Lower lobe of right lung (tissue), 2 donors: ENCODE results near the gene CNPY3. TPM values are rescaled to one million over a fixed set of nuclear protein-coding genes. Genes with fewer than 3 reads are reported as not detected.
A peak's percentile ranks its signal among the peaks of the same experiment; 100 is the strongest.

ENCODE experiments used
- ATAC-seq, 2 donors: fragments of 200-7000 bp; cut with Tn5 transposase; one replicate each; pipeline ENCODE4 v1.9.1; 2020 to 2022; ENCODE audit warnings: mild to moderate bottlenecking in 2 of 2, moderate library complexity in 2 of 2
- DNase-seq: peaks from one replicate; pipeline ENCODE4 v3.0.0-alpha.2; 2020
- H3K27ac ChIP-seq: fragments of 200-600 bp; one replicate; pipeline ENCODE4 v1.8.0; 2022
- H3K27me3 ChIP-seq: fragments of 200-600 bp; one replicate; pipeline ENCODE4 v1.8.0; 2022; ENCODE audit warnings: low read depth
- H3K36me3 ChIP-seq: fragments of 200-600 bp; one replicate; pipeline ENCODE4 v1.8.0; 2022; ENCODE audit warnings: mild to moderate bottlenecking
- H3K4me1 ChIP-seq: fragments of 200-600 bp; one replicate; pipeline ENCODE4 v1.8.0; 2022
- H3K4me3 ChIP-seq: fragments of 200-600 bp; one replicate; pipeline ENCODE4 v1.8.0; 2022; ENCODE audit warnings: mild to moderate bottlenecking
- H3K9me3 ChIP-seq: fragments of 200-600 bp; one replicate; pipeline ENCODE4 v1.8.0; 2022
- CTCF ChIP-seq: fragments of 200-600 bp; IDR thresholded peaks from one replicate; pipeline ENCODE4 v1.8.0; 2022; ENCODE audit warnings: antibody characterized with exemption, mild to moderate bottlenecking
- intact Hi-C: fragments of 100-400 bp; cut with DNase I; formaldehyde crosslinking; loops from one replicate; pipeline ENCODE4 v1.11.0; 2022
- total RNA-seq: library from RNA; stranded (reverse); fragmentation: NEBNext Ultra II Directional; extraction: Animal tissue kit (Norgen Biotek cat#: 25700); gene quantifications from one replicate; pipeline ENCODE4 v1.2.1, GENCODE V29; 2021
- donor health status: DM: no; HTN: yes; CAD: no; lungs with severe emphysema.

Gene CNPY3
- total RNA-seq, 1 donor from 2014 or later = 84.0 TPM

GRCh38 chr6:42978839-42979522, 49.7 kb downstream of the CNPY3 start, which contains the start of gene PEX6:
Gene PEX6 (minus strand): TSS chr6:42979181. CDS start chr6:42979150, 31 bp downstream.
- intact Hi-C loops = no loop called here
- peak within 1 kb of the TSS; percentile 88 for H3K4me3 ChIP-seq
- DNase-seq (peak; percentile 97), ATAC-seq (peak; percentile 97 to 98)
- no peaks in the 10 kb centered on the region for H3K27me3 ChIP-seq
- no peaks in the 10 kb centered on the region for H3K36me3 ChIP-seq
- peak within 1 kb of the TSS; percentile 92 for H3K27ac ChIP-seq
- no peaks in the 10 kb centered on the region for H3K9me3 ChIP-seq
- peaks cover 28% of the 10 kb centered on the region for H3K4me1 ChIP-seq
- TF ChIP-seq CTCF = no peak

- ATAC-seq = peak in 1 of 2 donors; percentile 4
- intact Hi-C loops = no loop called here
These were observed 50.4 kb downstream of the CNPY3 start for GRCh38 chr6:42979523-42980177.

DNA sequence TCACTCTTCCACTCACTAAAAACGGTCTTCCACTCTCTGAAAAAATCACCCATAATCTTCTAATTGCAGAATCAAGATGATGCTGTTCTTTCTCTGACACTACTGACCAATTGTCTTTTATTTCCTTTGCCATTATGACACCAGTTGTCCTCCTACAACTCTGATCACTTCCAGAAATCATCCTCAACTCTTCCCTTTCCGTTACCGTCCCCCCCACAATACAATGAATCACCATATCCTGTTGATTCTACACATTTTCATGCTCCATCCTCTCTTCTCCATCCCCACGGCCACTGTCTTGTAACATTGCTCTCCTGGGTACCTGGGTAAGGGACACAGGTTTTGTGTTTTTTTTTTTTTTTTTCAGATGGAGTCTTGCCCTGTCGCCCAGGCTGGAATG, 52.6 kb downstream of the CNPY3 start:
- Histone ChIP-seq H3K27ac (no peak overlapping the region), H3K27me3 (no peaks in the 10 kb centered on the region), H3K9me3 (no peaks in the 10 kb centered on the region), H3K4me1 (peaks cover 47% of the 10 kb centered on the region), H3K36me3 (no peaks in the 10 kb centered on the region), H3K4me3 (no peak overlapping the region)
- TF ChIP-seq CTCF = no peak
- intact Hi-C loops = no loop called here
- no peak for ATAC-seq
- DNase-seq = no peak

More at GRCh38 chr6:42979523-42980177, 50.4 kb downstream of the CNPY3 start:
- Histone ChIP-seq H3K27me3 (no peaks in the 10 kb centered on the region), H3K4me1 (peaks cover 28% of the 10 kb centered on the region), H3K36me3 (no peaks in the 10 kb centered on the region), H3K4me3 (peak overlapping the region; percentile 88), H3K27ac (peak overlapping the region; percentile 92), H3K9me3 (no peaks in the 10 kb centered on the region)
- TF ChIP-seq CTCF = no peak
- no peak for DNase-seq

DNA sequence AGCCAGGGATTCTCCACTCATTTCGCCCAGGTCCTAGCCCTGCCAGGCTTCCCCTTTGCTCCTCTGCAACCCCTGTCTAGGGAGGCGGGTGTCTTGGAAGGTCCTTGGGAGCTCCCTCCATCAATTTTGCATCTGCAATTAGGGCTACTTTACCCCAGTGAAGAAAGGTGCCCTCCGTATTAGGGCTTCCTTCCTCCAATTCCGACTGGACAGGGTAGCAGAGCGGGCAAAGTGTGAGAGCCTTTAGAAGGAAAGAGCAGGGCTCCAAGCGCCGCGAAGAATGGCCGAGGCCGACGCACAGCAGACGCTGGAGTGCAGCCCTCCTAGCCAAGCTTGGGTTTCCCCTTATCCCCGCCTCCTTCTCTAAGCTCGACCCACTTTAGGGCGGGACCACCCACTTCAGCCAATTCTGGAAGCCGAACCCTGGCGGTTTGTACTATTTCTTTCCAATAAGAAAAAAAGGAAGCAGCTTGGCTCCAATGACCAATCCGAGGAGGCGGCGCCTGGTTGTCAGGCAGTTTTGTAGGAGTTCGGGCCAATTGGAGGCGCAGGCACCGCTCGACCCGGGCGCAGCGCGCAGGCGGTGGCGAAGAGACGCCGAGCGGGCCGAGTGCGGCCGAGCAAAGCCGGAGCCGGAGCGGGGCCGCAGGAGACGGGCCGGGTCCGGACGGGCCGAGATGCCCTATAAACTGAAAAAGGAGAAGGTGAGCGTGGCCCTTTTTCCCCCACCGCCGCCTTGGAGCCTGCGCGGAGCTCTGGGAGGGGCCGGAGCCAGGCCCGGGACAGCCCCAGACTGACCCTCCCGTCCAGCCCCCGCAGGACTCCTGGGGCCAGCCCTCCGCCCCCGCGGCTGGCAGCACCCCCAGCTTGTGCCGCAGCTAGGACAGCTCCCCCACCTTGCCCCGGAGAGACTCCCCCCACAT, 55.0 kb downstream of the CNPY3 start, which contains the start of gene PPP2R5D:
PPP2R5D (plus strand) TSS at position 570 of the 923 bp plus-strand sequence; CDS start at position 678, 108 bp downstream.
- Histone ChIP-seq H3K4me3 (peak within 1 kb of the TSS; percentile 94), H3K27ac (peak within 1 kb of the TSS; percentile 84), H3K9me3 (no peaks in the 10 kb centered on the region), H3K27me3 (no peaks in the 10 kb centered on the region), H3K4me1 (peaks cover 50% of the 10 kb centered on the region), H3K36me3 (peaks cover 8% of the 10 kb centered on the region)
- ATAC-seq (peak; percentile 97 to 98), DNase-seq (peak; percentile 98)
- no peak for TF ChIP-seq CTCF
- intact Hi-C loops = no loop called here

DNA sequence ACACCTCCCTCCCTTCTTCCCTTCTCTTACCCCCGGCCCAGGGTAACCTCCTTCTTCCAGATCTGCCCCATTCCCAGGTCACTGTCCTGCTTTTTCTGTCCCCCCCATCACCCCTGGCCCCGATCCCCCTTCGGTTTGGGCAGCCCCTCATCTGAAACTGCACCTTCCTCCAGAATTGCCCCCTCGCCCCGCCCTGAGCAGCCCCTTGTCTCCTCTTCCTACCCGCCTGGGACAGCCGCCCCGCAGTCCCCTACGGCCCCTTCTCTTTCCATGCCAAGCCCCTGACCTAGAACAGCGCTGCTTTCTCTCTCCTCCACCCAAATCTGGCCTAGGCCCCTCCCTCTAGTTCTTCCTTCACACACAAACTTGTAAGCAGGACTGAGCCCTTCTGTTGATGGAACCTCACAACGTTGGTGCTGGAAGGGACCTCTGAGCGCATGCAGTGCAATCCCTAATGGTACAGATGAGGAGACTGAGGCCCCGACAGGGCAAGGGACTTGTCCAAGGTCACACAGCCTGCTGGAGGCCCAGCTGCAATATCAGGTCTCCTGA, 55.7 kb downstream of the CNPY3 start:
- ATAC-seq (peak; percentile 3 to 4), DNase-seq (no peak)
- Histone ChIP-seq H3K27me3 (no peaks in the 10 kb centered on the region), H3K4me3 (peak overlapping the region; percentile 94), H3K36me3 (peaks cover 16% of the 10 kb centered on the region), H3K4me1 (peaks cover 43% of the 10 kb centered on the region), H3K27ac (peak overlapping the region; percentile 84), H3K9me3 (no peaks in the 10 kb centered on the region)
- intact Hi-C loops = no loop called here
- TF ChIP-seq CTCF = no peak
